Astrocyte of the hippocampus (primary cell): Measurements from ENCODE around the gene ANKRD13D.

Experiments used
- DNase-seq: peaks from one replicate; pipeline ENCODE4 v3.0.0; 2011; ENCODE audit warnings: low read depth, low spot score

Gene ANKRD13D

GRCh38 chr11:67285541-67286498 lies 3.3 kb upstream of the ANKRD13D start:
- DNase-seq = no peak

GRCh38 chr11:67286621-67287333 lies 2.3 kb upstream of the ANKRD13D start:
- DNase-seq = no peak

GRCh38 chr11:67287355-67288197 lies 1.5 kb upstream of the ANKRD13D start:
- DNase-seq = no peak

- no peak for DNase-seq
Measured at GRCh38 chr11:67288198-67288451, 978 bp upstream of the ANKRD13D start.

GRCh38 chr11:67288452-67289225 lies 464 bp upstream of the ANKRD13D start:
- DNase-seq = peak; percentile 94

GRCh38 chr11:67289651-67290479 lies 762 bp downstream of the ANKRD13D start:
- DNase-seq = peak; percentile 49

- peak; percentile 76 for DNase-seq
Measured at GRCh38 chr11:67290801-67291200, 1.7 kb downstream of the ANKRD13D start.

- no peak for DNase-seq
Measured at GRCh38 chr11:67291481-67292381, 2.6 kb downstream of the ANKRD13D start.

GRCh38 chr11:67292671-67293070 lies 3.6 kb downstream of the ANKRD13D start:
- peak; percentile 36 for DNase-seq

GRCh38 chr11:67293090-67293489 lies 4.0 kb downstream of the ANKRD13D start:
- DNase-seq = peak; percentile 57

- DNase-seq = no peak
Measured at GRCh38 chr11:67295846-67296245, 6.7 kb downstream of the ANKRD13D start.

- DNase-seq = no peak
Measured at GRCh38 chr11:67298786-67299185, 9.7 kb downstream of the ANKRD13D start.

GRCh38 chr11:67299471-67300191 lies 10.5 kb downstream of the ANKRD13D start:
- no peak for DNase-seq

- no peak for DNase-seq
Measured at GRCh38 chr11:67300256-67300755, 11.2 kb downstream of the ANKRD13D start.

- no peak for DNase-seq
Measured at GRCh38 chr11:67300756-67301312, 11.7 kb downstream of the ANKRD13D start.

- DNase-seq = no peak
Measured at GRCh38 chr11:67301313-67301921, 12.3 kb downstream of the ANKRD13D start.

- peak; percentile 58 for DNase-seq
Measured at GRCh38 chr11:67301951-67302516, 12.9 kb downstream of the ANKRD13D start.
